Left ventricle myocardium inferior (tissue), 1 donor: ENCODE results near the gene HPS5. TPM values are rescaled to one million over a fixed set of nuclear protein-coding genes. Genes with fewer than 3 reads are reported as not detected.

Experiments used
- DNase-seq: peaks from one replicate; pipeline ENCODE4 v3.0.0-alpha.2; 2020
- H3K27ac ChIP-seq: fragments of 200-600 bp; replicated peaks from 2 replicates; pipeline ENCODE4 v1.8.0; 2021
- H3K27me3 ChIP-seq: fragments of 200-600 bp; 2 replicates; pipeline ENCODE4 v1.8.0; 2021; ENCODE audit warnings: low read depth
- H3K36me3 ChIP-seq: fragments of 200-600 bp; 2 replicates; pipeline ENCODE4 v1.8.0; 2021
- H3K4me1 ChIP-seq: fragments of 200-600 bp; 2 replicates; pipeline ENCODE4 v1.8.0; 2021
- H3K4me3 ChIP-seq: fragments of 200-600 bp; 2 replicates; pipeline ENCODE4 v1.8.0; 2021; ENCODE audit warnings: mild to moderate bottlenecking, moderate library complexity
- H3K9me3 ChIP-seq: fragments of 200-600 bp; replicated peaks from 2 replicates; pipeline ENCODE4 v1.8.0; 2021
- intact Hi-C: fragments of 100-400 bp; cut with micrococcal nuclease; formaldehyde crosslinking; loops from one replicate; pipeline ENCODE4 v1.11.0; 2022
- total RNA-seq: library from RNA; stranded (reverse); fragmentation: NEBNext Ultra II Directional; extraction: Animal tissue kit (Norgen Biotek cat#: 25700); gene quantifications from one replicate; pipeline ENCODE4 v1.2.1, GENCODE V29; 2021
- TF ChIP-seq, protein P1 (sequence below): fragments of 200-600 bp; IDR thresholded peaks from 2 replicates; pipeline ENCODE4 v1.8.0; 2021; ENCODE audit warnings: antibody characterized with exemption, mild to moderate bottlenecking, borderline replicate concordance
- donor health status: DM: no; HTN: yes; CAD: no; lungs with severe emphysema.

The HPS5 gene
- total RNA-seq, 1 donor from 2014 or later = 11.5 TPM

DNA sequence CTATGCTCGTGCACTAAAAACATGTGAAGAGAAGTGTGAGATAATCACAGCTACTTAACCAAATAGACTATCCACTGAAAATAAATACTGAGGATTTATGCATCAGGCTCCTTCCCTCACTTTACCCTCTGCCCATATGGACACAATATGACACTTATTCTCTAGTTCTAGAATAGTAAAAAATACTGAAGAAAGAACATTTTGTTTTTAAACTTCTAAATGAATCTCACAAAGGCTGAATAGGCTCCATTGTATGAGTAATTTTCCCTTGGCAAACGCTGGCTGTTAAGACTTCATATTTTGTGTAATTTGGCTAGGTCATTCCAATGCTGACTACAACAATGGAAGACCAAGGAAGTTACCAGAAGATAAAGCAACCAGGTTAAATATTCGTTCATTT lies 9.9 kb downstream of the HPS5 start:
- TF ChIP-seq, protein P1, sequence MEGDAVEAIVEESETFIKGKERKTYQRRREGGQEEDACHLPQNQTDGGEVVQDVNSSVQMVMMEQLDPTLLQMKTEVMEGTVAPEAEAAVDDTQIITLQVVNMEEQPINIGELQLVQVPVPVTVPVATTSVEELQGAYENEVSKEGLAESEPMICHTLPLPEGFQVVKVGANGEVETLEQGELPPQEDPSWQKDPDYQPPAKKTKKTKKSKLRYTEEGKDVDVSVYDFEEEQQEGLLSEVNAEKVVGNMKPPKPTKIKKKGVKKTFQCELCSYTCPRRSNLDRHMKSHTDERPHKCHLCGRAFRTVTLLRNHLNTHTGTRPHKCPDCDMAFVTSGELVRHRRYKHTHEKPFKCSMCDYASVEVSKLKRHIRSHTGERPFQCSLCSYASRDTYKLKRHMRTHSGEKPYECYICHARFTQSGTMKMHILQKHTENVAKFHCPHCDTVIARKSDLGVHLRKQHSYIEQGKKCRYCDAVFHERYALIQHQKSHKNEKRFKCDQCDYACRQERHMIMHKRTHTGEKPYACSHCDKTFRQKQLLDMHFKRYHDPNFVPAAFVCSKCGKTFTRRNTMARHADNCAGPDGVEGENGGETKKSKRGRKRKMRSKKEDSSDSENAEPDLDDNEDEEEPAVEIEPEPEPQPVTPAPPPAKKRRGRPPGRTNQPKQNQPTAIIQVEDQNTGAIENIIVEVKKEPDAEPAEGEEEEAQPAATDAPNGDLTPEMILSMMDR = no peak
- DNase-seq = no peak
- Histone ChIP-seq H3K9me3 (no peaks in the 10 kb centered on the region), H3K27me3 (no peaks in the 10 kb centered on the region), H3K36me3 (peaks cover 52% of the 10 kb centered on the region), H3K4me1 (peaks cover 30% of the 10 kb centered on the region), H3K4me3 (no peak overlapping the region), H3K27ac (peak overlapping the region; percentile 32)
- intact Hi-C loops = no loop called here

GRCh38 chr11:18310800-18311340 lies 11.1 kb downstream of the HPS5 start:
- no peak overlapping the region for H3K27ac ChIP-seq
- DNase-seq = no peak
- intact Hi-C loops = no loop called here
- TF ChIP-seq, protein P1 = no peak
- no peak overlapping the region for H3K4me3 ChIP-seq
- H3K9me3 ChIP-seq = no peaks in the 10 kb centered on the region
- peaks cover 30% of the 10 kb centered on the region for H3K4me1 ChIP-seq
- no peaks in the 10 kb centered on the region for H3K27me3 ChIP-seq
- H3K36me3 ChIP-seq = peaks cover 61% of the 10 kb centered on the region

DNA sequence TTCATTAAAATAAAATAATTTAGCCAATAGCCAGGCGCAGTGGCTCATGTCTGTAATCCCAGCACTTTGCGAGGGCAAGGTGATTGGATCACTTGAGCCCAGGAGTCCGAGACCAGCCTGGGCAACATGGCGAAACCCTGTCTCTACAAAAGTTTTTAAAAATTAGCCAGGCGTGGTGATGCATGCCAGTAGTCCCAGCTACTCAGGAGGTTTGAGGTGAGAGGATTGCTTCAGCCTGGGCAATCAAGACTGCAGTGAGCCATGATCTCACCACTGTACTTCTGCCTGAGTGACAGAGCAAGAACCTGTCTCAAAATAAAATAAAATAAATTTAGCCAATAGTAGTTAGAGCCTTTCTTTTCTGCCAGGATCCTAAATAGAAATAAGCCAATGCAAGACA lies 12.2 kb downstream of the HPS5 start:
- Histone ChIP-seq H3K27me3 (no peaks in the 10 kb centered on the region), H3K9me3 (no peaks in the 10 kb centered on the region), H3K4me1 (peaks cover 21% of the 10 kb centered on the region), H3K4me3 (no peak overlapping the region), H3K27ac (no peak overlapping the region), H3K36me3 (peaks cover 68% of the 10 kb centered on the region)
- no peak for DNase-seq
- TF ChIP-seq, protein P1 = no peak
- intact Hi-C loops = loop anchor here (10.0 kb wide), 1 partner anchor 175 kb away; no protein-coding TSS in a partner anchor

- no peak overlapping the region for H3K4me3 ChIP-seq
- no peak overlapping the region for H3K27ac ChIP-seq
- no peak for DNase-seq
- intact Hi-C loops = loop anchor here (10.0 kb wide), 1 partner anchor 177 kb away; no protein-coding TSS in a partner anchor
- peaks cover 83% of the 10 kb centered on the region for H3K36me3 ChIP-seq
- no peaks in the 10 kb centered on the region for H3K9me3 ChIP-seq
- no peaks in the 10 kb centered on the region for H3K27me3 ChIP-seq
- peaks cover 9% of the 10 kb centered on the region for H3K4me1 ChIP-seq
- TF ChIP-seq, protein P1 = no peak
Observed at GRCh38 chr11:18308242-18308641, 13.7 kb downstream of the HPS5 start.

- TF ChIP-seq, protein P1 = no peak
- no peak overlapping the region for H3K4me3 ChIP-seq
- H3K27me3 ChIP-seq = no peaks in the 10 kb centered on the region
- peaks cover 88% of the 10 kb centered on the region for H3K36me3 ChIP-seq
- intact Hi-C loops = loop anchor here (10.0 kb wide), 1 partner anchor 177 kb away; no protein-coding TSS in a partner anchor
- DNase-seq = no peak
- peaks cover 3% of the 10 kb centered on the region for H3K4me1 ChIP-seq
- no peaks in the 10 kb centered on the region for H3K9me3 ChIP-seq
- no peak overlapping the region for H3K27ac ChIP-seq
Observed at GRCh38 chr11:18307461-18308139, 14.3 kb downstream of the HPS5 start.
